GM19238 (cell line): Measurements from ENCODE around the gene MSRB1.
A peak's percentile ranks its signal among the peaks of the same experiment; 100 is the strongest.

Source experiments
- DNase-seq: peaks from one replicate; pipeline ENCODE4 v3.0.0; 2011; ENCODE audit warnings: low spot score; ENCODE audit not compliant: insufficient read length

Gene MSRB1, protein sequence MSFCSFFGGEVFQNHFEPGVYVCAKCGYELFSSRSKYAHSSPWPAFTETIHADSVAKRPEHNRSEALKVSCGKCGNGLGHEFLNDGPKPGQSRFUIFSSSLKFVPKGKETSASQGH

DNA sequence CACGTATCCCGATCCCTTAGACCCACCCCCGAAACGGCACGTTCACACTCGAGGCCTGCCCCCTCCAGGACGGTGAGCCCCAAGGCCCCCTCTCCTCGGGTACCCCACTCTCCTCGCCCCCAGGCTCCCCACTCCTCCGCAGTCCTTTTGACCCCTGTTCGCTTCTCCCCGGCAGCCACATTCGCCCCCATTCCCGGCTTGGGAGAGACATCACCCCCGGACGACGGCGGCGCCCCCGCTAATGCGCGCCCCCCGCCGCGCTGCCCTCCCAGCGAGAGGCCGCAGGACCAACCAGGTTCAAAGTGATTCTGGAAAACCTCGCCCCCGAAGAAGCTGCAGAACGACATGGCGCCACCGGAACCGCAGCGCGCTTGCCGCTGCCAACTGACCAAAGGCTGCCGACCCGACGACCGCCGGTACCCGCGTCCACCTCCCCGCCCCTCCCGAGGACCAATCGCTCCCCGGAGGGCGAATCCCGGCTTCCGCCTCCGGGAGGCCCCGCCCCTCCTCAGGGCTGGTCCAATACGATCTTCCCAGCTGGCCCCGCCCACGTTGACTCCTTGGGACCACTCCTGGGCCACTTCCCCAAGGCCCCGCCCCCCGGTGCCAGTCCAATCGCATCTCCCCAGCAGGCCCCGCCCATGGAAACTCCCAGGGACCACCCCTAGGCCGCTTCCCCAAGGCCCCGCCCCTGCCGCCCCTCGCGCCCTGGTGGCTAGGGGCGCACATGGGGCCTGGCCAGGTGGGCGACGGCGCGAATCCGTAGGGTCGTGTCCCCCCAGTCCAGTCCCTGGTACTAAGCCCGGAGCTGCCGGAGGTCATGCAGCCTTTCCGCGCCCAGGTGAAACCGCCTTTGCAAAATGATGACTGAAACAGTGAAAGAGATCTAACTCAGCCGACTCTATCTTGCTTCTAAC lies at the start of gene MSRB1:
TSS of gene MSRB1 (minus strand) at position 390 of the 917 bp plus-strand sequence. CDS start at position 347, 43 bp downstream.
- peak; percentile 100 for DNase-seq

DNA sequence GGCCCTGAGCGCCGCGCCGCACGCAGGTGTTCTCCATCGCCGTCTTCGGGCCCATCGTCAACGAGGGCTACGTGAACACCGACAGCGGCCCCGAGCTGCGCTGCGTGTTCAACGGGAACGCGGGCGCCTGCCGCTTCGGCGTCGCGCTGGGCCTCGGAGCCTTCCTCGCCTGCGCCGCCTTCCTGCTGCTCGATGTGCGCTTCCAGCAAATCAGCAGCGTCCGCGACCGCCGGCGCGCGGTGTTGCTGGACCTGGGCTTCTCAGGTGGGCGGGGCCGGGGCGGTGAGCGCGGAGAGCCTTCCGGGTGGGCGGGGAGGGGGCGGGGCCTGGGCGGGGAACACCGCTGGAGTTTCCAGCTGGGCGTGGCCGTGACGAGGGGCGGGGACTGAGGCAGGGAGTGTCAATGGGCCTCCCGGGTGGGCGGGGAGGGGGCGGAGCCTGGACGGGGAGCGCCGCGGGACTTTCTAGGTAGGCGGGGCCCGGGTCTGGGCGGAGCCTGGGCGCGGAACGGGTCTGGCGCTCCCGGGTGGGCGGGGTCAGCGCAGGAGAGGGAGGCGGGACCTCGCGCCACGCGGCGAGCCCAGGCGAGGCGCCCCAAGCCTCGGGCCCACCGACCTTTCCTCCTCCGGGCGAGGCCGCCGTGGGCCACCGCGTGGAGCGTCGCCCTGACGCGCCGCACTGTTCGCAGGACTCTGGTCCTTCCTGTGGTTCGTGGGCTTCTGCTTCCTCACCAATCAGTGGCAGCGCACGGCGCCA lies 49.1 kb upstream of the MSRB1 start:
- peak; percentile 99 for DNase-seq

DNA sequence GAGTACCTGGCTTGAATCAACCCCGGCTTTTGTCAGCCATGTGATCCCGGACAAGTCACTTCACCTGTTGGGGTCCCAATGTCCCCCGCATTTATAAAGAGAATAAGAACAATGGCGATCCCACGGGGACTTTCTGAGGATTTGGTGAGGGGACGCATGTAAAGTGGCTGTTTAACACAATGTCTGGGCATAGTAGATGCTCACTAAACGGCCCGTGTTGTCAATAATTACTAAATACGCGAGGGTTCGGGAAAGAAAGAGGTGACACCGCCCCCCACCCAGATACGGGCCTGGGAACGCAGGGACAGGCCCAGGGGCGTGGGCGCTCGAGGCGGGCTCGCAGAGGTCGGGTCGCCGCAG lies 48.6 kb upstream of the MSRB1 start:
- DNase-seq = no peak

DNA sequence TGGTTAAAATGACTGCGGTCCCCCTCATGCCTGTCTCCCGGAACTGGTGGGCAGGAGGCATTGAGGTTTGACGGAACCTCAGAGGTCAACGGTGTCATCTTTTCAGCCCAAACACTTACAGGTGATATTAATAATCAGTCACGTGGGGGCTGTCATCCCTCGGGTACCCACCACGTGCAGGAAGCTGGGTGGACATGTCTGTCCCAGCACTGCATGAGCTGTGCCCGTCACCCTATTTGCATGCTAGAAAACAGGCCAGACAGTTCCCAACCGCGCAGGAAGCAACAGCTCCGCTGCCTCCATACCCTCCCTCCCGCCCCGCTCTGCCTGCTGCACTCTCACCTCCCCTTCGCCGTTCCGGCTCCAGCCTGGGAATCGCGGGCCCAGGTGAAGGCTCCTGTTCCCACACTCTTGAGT lies 48.1 kb upstream of the MSRB1 start:
- peak; percentile 76 for DNase-seq

DNA sequence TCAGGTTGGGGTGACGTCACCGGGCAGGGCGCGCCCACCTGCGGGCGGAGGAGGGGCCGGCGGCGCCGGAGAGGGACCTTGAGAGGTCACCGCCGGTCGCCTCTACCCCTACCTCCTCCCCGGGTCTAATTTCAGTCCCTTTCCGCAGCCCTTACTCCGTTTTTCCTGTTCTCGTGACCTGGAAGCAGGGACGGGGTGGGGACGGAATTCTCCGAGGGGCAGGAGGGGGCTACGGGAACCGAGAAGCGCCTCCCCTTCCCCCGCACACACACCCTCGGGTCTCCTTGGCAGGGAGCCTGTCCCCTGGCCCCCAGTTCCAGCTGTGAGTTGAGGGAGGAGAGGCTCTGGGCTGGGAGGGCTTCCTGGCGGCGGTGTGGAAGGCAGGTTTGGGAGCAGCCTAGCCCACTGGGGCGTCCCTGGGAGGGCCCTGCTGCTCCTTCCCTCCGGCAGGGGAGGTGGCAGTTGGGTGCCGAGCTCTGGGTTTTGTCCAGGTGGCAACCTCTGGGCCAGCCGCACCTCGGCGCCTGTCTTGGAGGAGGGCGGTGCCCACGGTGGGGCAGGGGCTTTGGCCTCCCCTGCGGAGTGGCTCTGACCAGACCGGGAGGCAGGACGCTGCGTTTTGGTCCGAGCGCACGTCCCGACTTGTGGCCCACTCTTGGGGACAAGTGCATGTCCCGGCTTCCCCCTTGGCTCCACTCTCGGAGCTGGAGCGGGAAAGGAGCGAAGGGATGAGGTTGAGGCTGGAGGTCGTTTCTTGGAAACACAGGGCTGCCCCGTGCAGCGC lies 47.5 kb upstream of the MSRB1 start:
- no peak for DNase-seq

DNA sequence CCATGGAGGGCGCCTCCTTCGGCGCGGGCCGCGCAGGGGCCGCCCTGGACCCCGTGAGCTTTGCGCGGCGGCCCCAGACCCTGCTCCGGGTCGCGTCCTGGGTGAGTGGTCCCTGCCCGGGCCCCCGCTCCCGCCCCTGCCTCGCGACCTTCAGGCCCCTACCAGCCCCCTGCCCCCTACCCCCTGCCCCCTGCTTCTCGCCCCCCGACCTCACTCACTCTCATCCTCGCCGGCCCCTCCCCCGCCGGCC lies 47.0 kb upstream of the MSRB1 start:
- DNase-seq = no peak

DNA sequence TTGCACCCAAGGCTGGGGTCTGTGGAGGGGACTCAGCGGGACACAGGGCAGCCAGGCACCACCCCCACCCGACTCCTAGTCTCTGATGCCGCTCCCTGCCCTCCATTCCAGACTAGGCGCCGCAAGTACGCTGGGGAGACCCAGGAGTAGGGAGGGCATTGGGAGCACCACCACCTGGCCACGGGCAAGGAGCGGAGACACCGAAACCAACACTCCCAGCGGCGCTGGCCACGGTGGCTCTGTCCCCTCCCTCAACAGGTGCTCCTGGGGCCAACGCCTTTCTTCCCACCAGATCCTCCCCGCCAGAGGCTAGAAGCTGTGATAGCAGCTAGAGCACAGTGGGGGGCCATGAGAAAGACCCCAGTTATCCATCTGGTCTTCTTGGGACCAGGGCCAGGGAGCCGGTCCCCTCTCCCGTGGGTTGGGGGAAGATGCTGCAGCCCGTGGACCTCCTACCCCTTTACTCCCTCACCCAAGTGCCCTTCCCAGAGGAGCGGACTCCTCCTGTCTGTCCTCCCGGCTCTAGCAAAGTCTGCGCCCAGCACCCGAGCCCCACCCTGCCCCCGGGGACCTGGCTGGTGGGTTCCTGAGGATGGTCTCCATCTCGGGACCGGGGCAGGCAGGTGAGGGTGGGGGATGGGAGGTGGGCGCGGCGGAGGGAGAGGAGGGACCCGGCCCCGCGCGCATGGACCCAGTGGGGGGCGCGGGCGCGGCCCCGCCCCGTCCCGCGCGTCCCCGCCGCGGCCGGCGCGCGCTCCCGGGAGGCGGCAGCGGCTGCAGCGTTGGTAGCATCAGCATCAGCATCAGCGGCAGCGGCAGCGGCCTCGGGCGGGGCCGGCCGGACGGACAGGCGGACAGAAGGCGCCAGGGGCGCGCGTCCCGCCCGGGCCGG lies 46.5 kb upstream of the MSRB1 start, which contains the start of gene SYNGR3:
TSS of gene SYNGR3 (plus strand) at position 762 of the 892 bp plus-strand sequence. CDS start 133 bp downstream, outside the sequence.
- DNase-seq = no peak

DNA sequence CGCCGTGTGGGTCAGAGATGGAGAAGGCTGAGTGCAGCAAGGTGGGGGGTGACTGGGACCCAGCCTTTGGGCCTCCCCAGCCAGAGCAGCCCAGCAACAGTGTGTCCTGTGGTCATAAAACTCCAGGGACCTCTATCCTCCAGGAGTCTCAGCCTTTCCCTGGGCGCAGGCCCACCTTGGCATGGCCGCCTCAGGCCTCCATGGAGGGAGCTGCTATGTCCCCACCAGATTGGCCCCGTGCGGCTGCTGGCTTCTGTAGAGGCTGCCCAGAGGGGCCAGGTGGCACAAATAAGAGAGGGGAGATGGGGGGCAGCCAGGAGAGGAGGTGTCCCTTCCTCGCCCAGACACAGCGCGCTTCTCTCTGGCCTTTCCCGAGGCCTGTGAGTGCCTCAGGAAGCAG lies 44.2 kb upstream of the MSRB1 start:
- no peak for DNase-seq

DNA sequence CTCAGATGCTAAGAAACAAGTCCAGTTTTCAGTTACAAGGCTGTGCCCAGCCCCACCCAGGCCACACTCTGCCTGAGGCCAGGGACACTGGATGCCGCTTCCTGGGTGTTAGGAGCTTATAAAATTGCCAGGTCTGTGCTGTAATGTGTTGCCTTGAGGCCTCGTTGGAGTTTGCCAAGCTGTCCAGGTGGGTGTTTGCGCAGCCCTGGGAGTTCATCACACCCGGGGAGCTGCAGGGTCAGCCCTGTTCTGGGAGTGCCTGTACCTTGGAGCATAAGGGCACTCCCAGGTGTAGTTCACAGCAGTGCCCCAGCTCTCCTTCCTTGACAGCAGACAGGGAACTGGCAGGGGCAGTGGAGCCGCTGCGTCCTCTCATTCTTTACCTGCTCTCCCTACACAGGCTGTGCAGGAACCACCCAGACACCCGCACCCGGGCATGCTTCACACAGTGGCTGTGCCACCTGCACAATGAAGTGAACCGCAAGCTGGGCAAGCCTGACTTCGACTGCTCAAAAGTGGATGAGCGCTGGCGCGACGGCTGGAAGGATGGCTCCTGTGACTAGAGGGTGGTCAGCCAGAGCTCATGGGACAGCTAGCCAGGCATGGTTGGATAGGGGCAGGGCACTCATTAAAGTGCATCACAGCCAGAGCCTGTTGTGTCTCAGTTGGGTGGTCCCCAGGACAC lies 42.6 kb upstream of the MSRB1 start:
- DNase-seq = no peak

DNA sequence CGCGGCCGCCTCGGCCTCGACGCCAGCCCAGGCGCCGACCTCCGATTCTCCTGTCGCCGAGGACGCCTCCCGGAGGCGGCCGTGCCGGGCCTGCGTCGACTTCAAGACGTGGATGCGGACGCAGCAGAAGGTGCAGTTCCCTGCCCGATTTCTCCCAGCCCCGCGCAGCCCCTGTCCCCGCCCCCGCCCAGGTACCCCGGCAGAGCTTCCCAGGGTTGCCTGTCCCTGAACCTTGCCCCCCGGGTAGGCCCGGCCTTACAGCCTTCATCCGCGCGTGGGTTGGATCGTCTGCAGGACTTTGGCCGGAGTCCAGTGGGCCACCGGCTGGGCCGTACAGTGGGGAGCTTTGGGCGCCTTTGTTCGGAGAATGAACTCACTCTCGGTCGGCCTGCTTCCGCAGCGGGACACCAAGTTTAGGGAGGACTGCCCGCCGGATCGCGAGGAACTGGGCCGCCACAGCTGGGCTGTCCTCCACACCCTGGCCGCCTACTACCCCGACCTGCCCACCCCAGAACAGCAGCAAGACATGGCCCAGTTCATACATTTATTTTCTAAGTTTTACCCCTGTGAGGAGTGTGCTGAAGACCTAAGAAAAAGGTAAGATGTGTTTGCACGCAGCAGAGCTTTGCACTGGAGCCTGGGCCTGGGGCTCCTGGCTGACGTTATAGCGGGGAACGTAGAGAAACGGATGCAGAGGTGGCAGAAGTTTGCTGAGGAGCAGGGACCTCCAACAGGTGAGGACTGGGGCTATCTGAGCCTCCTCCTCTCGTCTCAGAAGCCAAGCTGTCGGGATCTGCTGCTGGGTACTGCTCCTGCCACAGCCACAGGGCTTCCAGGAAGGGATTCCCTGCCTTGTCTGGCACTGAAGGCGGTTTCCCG lies 41.6 kb upstream of the MSRB1 start:
- DNase-seq = no peak

DNA sequence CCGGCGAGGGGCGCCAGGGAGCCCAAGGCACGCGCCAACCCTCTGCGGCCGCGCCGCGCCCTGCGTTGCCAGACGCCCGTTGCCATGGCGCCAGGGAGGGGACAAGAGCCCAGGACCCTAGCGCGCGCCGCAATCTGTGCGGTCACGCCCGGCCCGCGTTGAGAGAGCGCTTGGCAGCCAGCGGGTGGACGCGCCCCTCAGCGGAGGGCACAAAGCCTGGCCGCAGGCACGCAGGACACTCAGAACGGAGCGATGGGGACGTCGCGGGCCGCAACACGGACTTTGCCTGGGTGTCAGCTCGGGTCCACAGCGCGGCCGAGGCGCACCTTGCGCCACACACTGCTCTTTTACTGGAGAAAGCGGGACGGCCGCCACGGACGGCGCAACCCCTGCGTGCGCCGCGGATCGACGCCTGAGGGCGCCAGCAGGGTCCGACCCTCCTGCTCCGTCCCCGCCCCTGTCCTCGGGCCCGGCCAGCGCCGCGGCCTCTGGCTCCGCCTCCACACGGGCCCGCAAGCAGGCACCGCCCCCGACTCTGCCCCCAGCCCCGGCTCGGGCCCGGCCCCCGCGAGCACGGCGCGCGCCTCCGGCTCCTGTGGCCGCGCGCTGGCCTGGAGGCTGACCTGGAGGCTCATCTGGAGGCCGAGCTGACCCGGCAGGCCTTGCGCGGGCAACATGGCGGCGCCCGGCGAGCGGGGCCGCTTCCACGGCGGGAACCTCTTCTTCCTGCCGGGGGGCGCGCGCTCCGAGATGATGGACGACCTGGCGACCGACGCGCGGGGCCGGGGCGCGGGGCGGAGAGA lies 40.7 kb upstream of the MSRB1 start, which contains the start of gene GFER:
TSS of gene GFER (plus strand) at position 650 of the 803 bp plus-strand sequence. CDS start at position 676, 26 bp downstream.
- peak; percentile 98 for DNase-seq

DNA sequence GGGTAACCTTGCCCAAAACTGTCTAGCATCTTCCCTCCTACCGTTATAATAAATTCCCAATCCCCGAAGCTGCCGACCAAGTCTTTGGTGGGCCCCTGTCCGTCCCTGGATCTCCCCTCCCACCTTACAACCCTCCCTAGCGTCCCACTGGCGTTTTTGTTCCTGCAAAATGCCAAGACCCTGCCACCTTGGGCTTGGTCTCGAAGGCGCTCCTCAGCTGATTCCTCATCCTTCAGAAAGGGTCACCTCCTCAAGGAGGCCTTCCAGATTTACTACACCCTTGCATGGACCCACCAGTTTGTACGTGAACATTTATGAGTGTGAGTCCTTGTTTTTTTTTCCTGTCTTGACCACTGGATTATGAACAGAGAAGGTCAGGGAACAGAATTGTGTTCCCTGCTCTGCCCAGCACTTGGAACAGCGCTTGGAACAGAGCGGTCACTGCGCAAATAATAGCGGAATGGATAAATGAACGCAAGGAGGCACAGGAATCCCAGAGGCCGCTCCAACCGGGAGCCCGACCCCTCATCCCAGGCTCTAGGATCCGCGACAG lies 40.1 kb upstream of the MSRB1 start:
- DNase-seq = no peak

DNA sequence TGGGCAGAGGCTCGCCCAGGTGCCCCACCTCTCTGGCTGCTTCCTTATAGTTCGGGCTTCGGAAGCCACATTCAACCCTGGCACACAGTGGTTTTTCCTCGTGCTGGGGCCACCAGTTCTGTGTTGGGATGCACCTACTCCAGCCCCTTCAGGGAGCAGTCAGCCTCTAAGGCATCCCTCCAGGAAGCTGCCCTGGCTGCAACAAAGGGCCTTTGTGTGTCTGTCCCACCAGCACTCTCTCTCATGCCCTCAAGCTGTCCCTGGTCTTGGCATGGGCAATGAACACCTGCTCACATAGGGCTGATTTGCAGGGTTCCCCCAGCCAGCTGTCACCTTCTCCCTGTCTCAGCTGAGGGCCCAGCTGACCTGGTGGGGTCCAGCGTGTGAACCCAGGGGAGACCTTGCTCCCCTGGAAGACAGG lies 39.0 kb upstream of the MSRB1 start:
- DNase-seq = no peak

DNA sequence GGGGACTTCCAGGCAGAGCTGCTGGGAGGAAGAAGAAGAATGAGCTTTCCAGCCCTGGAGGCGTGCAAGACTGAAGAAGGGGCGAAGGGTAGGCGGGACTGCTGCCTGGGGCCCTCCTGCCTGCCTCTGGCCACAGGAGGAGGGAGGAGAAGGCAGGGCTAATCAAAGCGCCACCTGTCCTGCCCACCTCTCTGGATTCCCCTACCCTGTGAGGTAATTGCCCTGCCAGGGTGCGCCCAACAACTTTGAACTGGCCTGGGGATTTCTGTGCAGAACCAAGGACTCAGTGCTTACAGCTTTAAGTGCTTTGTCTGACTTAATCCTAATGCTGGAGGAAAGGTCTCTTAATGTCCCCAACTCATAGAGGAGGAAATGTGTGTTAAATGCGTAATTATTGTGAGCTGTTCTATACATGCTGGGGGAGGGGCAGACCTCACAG lies 38.4 kb upstream of the MSRB1 start, which contains the start of gene NOXO1:
TSS of gene NOXO1 (minus strand) at position 72 of the 439 bp plus-strand sequence. CDS start 290 bp downstream, outside the sequence.
- no peak for DNase-seq

DNA sequence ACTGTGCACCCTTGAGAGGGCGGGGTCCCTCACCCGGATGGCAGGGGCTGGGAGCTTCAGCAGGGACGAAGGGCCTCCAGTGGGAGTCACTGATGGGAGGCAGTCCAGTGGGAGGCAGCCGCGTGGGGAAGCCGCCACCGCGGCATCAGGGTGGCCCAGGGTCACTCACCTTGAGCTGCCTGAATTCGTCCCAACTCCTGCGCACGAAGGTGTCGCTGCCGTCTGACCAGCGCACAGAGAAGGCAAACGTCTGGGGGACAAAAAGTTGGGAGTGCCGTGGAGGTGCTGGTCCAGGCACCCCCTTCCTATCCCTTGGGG lies 37.7 kb upstream of the MSRB1 start:
- DNase-seq = no peak

DNA sequence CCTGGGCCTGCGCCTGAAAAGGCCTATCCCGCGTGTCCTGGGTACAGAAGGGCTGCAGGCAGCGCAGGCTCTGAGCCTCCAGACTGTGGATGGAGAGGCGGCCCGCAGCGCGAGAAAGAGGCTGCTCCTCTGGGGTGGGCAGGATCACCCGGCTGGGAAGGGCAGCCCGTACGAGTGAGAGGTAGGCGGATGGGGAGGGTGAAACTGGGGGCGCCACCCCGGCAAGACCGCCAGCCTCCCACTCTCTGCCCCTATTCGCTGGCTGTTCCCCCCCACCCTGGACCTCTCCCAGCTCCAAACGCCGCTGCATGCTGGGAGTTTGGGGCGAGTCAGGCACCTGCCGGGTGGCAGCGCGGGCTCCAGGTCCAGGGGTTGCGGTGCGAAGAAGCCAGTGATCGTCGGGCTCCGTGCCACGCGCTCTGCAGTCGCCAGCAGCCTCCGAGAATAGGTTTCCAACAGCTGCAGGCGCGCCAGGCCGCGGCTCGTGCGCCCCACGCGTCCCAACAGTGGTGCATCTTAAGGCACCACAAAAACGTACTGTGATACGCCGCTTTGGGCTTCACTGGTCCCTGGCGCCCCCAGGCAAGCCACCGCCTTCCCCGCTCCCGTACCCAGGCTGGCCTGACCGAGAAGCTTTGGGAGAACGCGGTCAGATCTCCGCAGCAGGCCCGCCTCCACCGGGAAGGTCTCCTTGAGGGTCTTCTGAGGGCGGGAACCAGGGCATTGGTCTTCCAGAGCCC lies 37.2 kb upstream of the MSRB1 start:
- no peak for DNase-seq
